Choroid plexus epithelial cell (primary cell): ENCODE results near the gene ADAMTS5.

Experiments used
- DNase-seq: peaks from one replicate; pipeline ENCODE4 v3.0.0-alpha.2; 2010; ENCODE audit warnings: low read depth
- H3K4me3 ChIP-seq: 2 replicates; pipeline ENCODE4 v1.5.1; 2011; ENCODE audit warnings: low read depth, mild to moderate bottlenecking, control low read depth, low read length, moderate library complexity
- TF ChIP-seq, protein P1 (sequence below): conservative IDR thresholded peaks from 2 replicates; pipeline ENCODE4 v1.5.1; 2011; ENCODE audit warnings: low read depth, mild to moderate bottlenecking, control low read depth, inconsistent platforms, low read length, moderate library complexity

The ADAMTS5 gene

GRCh38 chr21:26961698-26962097 is 5.2 kb downstream of the ADAMTS5 start:
- no peak overlapping the region for H3K4me3 ChIP-seq
- DNase-seq, result no peak
- TF ChIP-seq, protein P1, sequence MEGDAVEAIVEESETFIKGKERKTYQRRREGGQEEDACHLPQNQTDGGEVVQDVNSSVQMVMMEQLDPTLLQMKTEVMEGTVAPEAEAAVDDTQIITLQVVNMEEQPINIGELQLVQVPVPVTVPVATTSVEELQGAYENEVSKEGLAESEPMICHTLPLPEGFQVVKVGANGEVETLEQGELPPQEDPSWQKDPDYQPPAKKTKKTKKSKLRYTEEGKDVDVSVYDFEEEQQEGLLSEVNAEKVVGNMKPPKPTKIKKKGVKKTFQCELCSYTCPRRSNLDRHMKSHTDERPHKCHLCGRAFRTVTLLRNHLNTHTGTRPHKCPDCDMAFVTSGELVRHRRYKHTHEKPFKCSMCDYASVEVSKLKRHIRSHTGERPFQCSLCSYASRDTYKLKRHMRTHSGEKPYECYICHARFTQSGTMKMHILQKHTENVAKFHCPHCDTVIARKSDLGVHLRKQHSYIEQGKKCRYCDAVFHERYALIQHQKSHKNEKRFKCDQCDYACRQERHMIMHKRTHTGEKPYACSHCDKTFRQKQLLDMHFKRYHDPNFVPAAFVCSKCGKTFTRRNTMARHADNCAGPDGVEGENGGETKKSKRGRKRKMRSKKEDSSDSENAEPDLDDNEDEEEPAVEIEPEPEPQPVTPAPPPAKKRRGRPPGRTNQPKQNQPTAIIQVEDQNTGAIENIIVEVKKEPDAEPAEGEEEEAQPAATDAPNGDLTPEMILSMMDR, result peak; percentile 43

DNA sequence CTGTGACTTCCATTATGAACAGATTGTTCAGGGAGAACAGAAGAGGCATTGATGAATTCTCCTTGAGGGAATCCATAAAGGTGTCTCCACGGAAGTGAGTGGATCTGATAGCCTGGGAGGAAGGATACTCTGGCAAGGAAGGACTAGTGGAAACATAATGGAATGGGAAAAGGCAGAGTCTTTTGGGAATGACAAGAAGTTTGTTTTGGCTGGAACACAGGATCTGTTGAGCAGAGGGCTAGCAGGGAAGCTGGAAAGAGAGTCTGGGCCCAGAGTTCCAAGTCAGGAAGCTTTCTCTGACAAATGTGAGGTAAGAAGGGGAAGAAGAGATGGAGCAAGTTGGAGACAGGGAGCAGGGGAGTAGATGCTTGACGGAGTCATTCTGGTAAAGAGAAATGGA is 8.1 kb downstream of the ADAMTS5 start:
- H3K4me3 ChIP-seq, result no peak overlapping the region
- no peak for DNase-seq
- TF ChIP-seq, protein P1, result no peak

DNA sequence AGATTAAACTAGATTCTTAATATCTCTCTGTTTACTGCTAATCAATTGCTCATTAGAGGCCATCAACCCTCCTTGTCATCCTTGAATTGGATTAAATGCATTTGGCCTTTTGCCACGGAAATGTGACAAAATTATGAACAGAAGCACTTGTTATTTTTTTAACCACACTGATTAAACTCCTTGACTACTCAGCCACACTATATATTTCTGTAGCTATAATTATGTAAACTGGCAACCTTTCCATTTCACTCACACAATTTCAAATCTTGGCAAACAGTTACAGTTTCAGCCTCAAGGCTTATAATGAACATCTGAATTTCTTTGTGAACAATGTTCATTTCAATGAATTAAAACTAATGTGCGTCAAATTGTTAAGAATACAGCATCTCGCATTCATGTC is 10.1 kb downstream of the ADAMTS5 start:
- H3K4me3 ChIP-seq, result no peak overlapping the region
- TF ChIP-seq, protein P1, result no peak
- DNase-seq, result no peak

DNA sequence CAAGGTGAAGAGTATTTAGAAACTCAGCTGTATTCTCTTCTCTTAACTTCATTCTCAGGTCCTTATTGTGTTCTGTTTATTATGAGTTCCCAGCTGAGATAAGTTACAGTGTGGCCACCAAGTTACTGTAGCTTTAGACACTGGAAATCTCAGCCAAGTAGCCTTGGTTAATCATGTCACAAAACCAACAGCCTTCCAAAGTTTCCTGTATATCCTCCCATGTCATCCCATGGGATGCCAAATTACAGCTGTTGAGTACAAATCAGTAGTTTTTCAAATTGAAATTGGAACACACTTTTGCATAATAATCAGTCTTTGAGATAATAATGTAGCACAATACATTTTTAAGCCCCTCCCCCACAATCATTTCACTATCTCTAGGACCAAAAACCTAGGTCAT is 10.7 kb downstream of the ADAMTS5 start:
- TF ChIP-seq, protein P1, result no peak
- H3K4me3 ChIP-seq, result no peak overlapping the region
- DNase-seq, result no peak

DNA sequence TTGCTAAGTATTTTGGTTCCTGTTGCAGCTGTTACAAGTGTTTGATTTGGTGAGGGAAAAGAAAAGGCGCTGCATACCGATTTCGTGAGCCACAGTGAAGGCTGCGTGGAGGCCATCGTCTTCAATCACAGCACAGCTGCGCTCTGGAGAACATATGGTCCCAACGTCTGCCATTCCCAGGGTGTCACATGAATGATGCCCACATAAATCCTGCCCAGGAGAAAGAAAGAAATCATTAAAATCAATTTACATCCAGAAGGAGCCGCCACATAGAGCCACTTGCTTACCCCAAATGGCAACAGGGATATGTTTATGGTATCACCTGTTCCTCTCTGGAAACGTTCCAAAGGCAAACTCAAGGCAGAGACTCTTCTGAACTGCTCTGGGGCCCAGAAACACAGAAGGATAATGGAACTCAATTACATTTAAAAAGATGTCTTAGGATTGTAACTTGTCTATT is 12.2 kb downstream of the ADAMTS5 start:
- TF ChIP-seq, protein P1, result no peak
- no peak for DNase-seq
- no peak overlapping the region for H3K4me3 ChIP-seq

GRCh38 chr21:26952374-26953066 is 14.4 kb downstream of the ADAMTS5 start:
- TF ChIP-seq, protein P1, result no peak
- no peak overlapping the region for H3K4me3 ChIP-seq
- no peak for DNase-seq

- no peak for DNase-seq
- no peak overlapping the region for H3K4me3 ChIP-seq
- TF ChIP-seq, protein P1, result no peak
These were observed 17.1 kb downstream of the ADAMTS5 start for GRCh38 chr21:26949830-26950229.
